Measurements from ENCODE around the gene NRCAM. TPM values are rescaled to one million over a fixed set of nuclear protein-coding genes. Genes with fewer than 3 reads are reported as not detected.

NRCAM gene
- polyA plus RNA-seq, 1 donor (not counting 4 experiments of a cell fraction or from before 2014, with no cell fraction given) = 4.0 TPM

- H3K9me1 ChIP-seq (ENCODE audit: control insufficient read depth, extremely low read depth, insufficient read depth, low read length) = no peaks in the 10 kb centered on the region
- H3K27me3 ChIP-seq (ENCODE audit: control insufficient read depth, extremely low read depth, insufficient read depth, low read length) = peaks cover 18% of the 10 kb centered on the region
- no peak overlapping the region for H3K4me3 ChIP-seq (ENCODE audit: control insufficient read depth in 2 of 3, extremely low read depth in 1 of 3, insufficient read depth in 2 of 3, low read depth in 1 of 3, low read length in 3 of 3)
- no peaks in the 10 kb centered on the region for H4K20me1 ChIP-seq (ENCODE audit: control insufficient read depth, extremely low read depth, insufficient read depth, low read length)
- no peaks in the 10 kb centered on the region for H3K79me2 ChIP-seq (ENCODE audit: control insufficient read depth, insufficient read depth, low read length)
- H3K4me2 ChIP-seq (ENCODE audit: control insufficient read depth, extremely low read depth, insufficient read depth, low read depth, low read length) = no peak overlapping the region
- dilution Hi-C loops (cut with MboI; ENCODE audit: extremely low pct_ligation_motif_present, low sequenced_read_pairs) = no loop called here
- DNase-seq (ENCODE audit: low read depth, low spot score) (no peak), FAIRE-seq (peak; percentile 13)
- H3K9ac ChIP-seq (ENCODE audit: control insufficient read depth, extremely low read depth, insufficient read depth, low read length) = no peak overlapping the region
- peaks cover under 1% of the 10 kb centered on the region for H3K4me1 ChIP-seq (ENCODE audit: control insufficient read depth, extremely low read depth, insufficient read depth, low read length)
- H3K36me3 ChIP-seq (ENCODE audit: control insufficient read depth in 2 of 2, extremely low read depth in 1 of 2, insufficient read depth in 2 of 2, low read length in 2 of 2) = no peaks in the 10 kb centered on the region
- H3K27ac ChIP-seq (ENCODE audit: control insufficient read depth, insufficient read depth, low read length) = no peak overlapping the region
- TF ChIP-seq EZH2 (IDR thresholded peaks at IDR 0.05; ENCODE audit: low read length) (no peak), CTCF (optimal IDR thresholded peaks at IDR 0.05 in 1 of 3, IDR thresholded peaks at IDR 0.05 in 1 of 3, conservative IDR thresholded peaks at IDR 0.05 in 1 of 3; ENCODE audit: extremely low read depth in 1 of 3, insufficient read depth in 2 of 3, low read length in 3 of 3) (no peak)
- no peaks in the 10 kb centered on the region for H3K9me3 ChIP-seq (ENCODE audit: control insufficient read depth, low read depth, low read length)
- no peak overlapping the region for H2AFZ ChIP-seq (ENCODE audit: control insufficient read depth, low read length)
Measured at GRCh38 chr7:108449521-108449920, 6.7 kb downstream of the NRCAM start.

- Histone ChIP-seq H2AFZ (ENCODE audit: control insufficient read depth, low read length) (no peak overlapping the region), H3K27ac (ENCODE audit: control insufficient read depth, insufficient read depth, low read length) (no peak overlapping the region), H3K9me1 (ENCODE audit: control insufficient read depth, extremely low read depth, insufficient read depth, low read length) (no peaks in the 10 kb centered on the region), H3K79me2 (ENCODE audit: control insufficient read depth, insufficient read depth, low read length) (no peaks in the 10 kb centered on the region), H4K20me1 (ENCODE audit: control insufficient read depth, extremely low read depth, insufficient read depth, low read length) (no peaks in the 10 kb centered on the region), H3K9ac (ENCODE audit: control insufficient read depth, extremely low read depth, insufficient read depth, low read length) (no peak overlapping the region), H3K9me3 (ENCODE audit: control insufficient read depth, low read depth, low read length) (no peaks in the 10 kb centered on the region), H3K27me3 (ENCODE audit: control insufficient read depth, extremely low read depth, insufficient read depth, low read length) (peaks cover 13% of the 10 kb centered on the region), H3K4me3 (ENCODE audit: control insufficient read depth in 2 of 3, extremely low read depth in 1 of 3, insufficient read depth in 2 of 3, low read depth in 1 of 3, low read length in 3 of 3) (no peak overlapping the region), H3K4me2 (ENCODE audit: control insufficient read depth, extremely low read depth, insufficient read depth, low read depth, low read length) (no peak overlapping the region), H3K4me1 (ENCODE audit: control insufficient read depth, extremely low read depth, insufficient read depth, low read length) (no peaks in the 10 kb centered on the region), H3K36me3 (ENCODE audit: control insufficient read depth in 2 of 2, extremely low read depth in 1 of 2, insufficient read depth in 2 of 2, low read length in 2 of 2) (no peaks in the 10 kb centered on the region)
- no peak for TF ChIP-seq EZH2 (IDR thresholded peaks at IDR 0.05; ENCODE audit: low read length)
- no peak for TF ChIP-seq CTCF (optimal IDR thresholded peaks at IDR 0.05 in 1 of 3, IDR thresholded peaks at IDR 0.05 in 1 of 3, conservative IDR thresholded peaks at IDR 0.05 in 1 of 3; ENCODE audit: extremely low read depth in 1 of 3, insufficient read depth in 2 of 3, low read length in 3 of 3)
- dilution Hi-C loops (cut with MboI; ENCODE audit: extremely low pct_ligation_motif_present, low sequenced_read_pairs) = no loop called here
- DNase-seq (ENCODE audit: low read depth, low spot score) (no peak), FAIRE-seq (no peak)
Measured at GRCh38 chr7:108448584-108449505, 7.4 kb downstream of the NRCAM start.

Data from keratinocyte (primary cell).